Measurements from ENCODE around the gene ADAM11.
"Not testable (repeated sequence)": the region's sequence is repeated elsewhere in the genome, so short reads cannot be mapped to it uniquely, and the experiment has no call there.

The ADAM11 gene

GRCh38 chr17:44758414-44759085 is at the start of gene ADAM11:
ADAM11 (plus strand) TSS chr17:44758988; CDS start chr17:44759200, 212 bp downstream.
- no peak for DNase-seq

DNA sequence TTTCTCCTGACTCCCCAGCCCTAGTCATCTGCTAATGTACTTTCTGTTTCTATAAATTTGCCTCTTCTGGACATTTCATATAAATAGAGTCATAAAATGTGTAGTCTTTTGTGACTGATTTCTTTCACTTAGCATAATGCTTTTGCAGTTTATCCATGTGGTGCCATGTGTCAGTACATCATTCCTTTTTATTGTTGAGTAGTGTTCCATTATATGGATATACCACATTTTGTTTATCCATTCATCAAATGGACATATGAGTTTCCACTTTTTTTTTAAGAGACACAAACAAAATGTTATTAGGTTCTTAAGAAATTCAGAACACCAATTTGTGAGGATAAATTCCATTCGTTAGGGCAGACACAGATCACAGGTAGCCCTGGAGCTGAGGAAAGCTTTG is 39.3 kb upstream of the ADAM11 start:
- no peak for DNase-seq

- DNase-seq, result no peak
Measured at GRCh38 chr17:44722254-44722653, 36.5 kb upstream of the ADAM11 start.

DNA sequence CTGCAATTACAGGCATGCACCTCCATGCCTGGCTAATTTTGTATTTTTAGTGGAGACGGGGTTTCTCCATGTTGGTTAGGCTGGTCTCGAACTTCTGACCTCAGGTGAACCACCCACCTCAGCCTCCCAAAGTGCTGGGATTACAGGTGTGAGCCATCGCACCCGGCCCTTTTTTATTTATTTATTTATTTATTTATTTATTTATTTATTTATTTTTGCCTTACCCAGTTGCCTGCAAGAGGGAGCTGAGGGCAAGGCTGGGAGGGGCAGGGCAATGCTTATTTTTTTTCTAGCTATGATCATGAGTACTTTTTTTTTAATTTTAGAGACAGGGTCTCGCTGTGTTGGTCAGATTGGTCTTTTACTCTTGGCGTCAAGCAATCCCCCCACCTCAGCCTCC is 32.7 kb upstream of the ADAM11 start:
- DNase-seq, result not testable (repeated sequence)

GRCh38 chr17:44733753-44734152 is 25.0 kb upstream of the ADAM11 start:
- no peak for DNase-seq

- DNase-seq, result no peak
Measured at GRCh38 chr17:44734272-44734671, 24.5 kb upstream of the ADAM11 start.

- no peak for DNase-seq
Measured at GRCh38 chr17:44736551-44737240, 22.1 kb upstream of the ADAM11 start.

GRCh38 chr17:44738214-44738906 is 20.4 kb upstream of the ADAM11 start:
- no peak for DNase-seq

DNA sequence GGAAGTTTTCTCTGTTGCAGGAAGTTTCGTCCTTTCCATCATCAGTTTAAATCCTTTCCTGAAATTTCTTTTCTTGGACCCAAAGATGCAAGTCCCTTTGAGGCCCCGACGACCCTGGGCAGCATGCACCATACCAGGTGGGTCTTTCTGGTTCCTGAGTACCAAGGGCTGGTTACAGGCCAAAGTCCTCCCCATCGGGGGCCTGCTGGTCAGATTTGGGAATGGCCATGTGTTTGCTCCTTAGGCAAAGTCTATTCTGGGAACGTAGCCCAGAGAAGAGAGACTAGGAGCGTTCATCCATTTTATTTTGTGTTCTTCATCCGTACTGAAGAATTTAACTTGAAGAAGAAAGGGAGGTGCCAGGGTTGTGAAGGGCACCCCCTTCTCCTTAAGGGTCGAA is 17.5 kb upstream of the ADAM11 start:
- DNase-seq, result no peak

- DNase-seq, result no peak
Measured at GRCh38 chr17:44745301-44745700, 13.5 kb upstream of the ADAM11 start.

DNA sequence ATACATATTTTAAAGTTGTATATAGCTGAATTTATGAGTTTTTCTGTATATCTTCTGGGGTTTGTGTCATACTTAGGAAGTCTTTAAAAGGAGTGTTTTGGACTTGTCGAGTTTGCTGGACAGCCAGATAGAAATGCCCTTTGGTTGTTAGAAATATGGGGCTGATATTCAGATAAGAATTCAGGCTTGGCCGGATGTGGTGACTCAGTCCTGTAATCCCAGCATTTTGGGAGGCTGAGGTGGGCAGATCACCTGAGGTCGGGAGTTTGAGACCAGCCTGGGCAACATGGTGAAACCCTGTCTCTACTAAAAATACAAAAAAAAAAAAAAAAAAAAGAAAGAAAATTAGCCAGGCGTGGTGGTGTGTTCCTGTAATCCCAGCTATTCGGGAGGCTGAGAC is 13.1 kb upstream of the ADAM11 start:
- not testable (repeated sequence) for DNase-seq

DNA sequence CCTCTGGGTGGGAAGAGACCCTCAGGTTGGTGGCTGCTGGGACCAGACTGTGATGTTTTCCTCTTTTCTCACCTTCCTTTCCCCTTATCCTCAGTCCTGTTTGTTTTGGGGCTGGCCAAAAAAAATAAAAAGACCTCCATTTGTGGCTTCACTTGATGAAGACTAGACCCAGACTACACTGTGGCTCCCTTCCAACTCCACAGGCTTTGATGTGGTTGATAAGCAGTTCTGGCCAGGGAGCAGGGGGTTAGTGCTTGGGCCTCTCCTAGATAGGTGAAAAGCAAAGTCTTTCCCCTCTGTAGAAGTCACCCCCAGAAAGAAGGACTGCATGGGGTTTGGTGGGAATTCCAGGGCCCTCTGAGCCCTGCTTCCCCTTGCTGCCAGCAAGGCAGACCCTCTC is 11.2 kb upstream of the ADAM11 start:
- DNase-seq, result no peak

DNA sequence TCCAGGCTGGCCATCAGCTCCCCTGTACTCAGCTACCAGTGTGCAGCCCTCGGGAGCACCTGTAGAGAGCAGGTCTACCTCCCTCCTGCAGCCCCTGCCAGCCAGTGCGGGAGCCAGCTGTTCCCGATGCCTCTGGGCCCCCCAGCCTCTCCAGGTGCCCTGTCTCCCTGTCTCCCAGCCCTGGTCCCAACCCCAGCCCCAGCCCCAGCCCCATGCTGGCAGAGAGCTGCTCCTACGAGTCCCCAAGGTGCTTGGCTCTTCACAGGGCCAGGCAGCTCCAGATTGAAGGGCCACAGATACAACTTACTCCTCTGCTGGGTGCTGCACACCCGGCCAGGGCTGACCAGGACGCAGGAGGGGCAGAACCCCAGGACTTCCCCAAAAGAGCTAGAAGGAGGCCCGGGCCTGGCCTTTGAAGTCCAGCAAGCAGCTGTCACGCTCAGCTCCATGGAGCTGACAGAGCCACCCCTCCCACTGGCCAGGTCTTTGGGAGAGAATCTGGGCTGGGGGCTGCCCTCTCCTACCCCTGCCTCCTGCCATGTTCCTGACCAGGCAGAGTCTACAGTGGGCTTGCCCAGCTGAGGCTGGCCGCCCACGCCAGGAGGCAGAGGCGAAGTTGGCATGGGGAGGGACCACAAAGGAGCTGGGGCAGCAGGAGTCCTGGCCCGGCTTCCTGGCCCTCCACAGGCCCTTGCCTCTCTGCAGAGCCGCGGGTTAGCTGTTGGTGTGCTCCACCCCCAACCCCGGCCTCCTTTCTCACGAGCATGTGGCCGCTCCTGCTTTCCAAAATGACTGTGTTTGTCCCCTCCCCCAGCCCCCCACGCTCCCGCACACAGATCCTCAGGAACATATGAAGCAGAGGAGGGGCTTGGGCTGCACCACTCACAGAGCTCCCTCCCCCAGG is 9.5 kb upstream of the ADAM11 start:
- DNase-seq, result no peak

DNA sequence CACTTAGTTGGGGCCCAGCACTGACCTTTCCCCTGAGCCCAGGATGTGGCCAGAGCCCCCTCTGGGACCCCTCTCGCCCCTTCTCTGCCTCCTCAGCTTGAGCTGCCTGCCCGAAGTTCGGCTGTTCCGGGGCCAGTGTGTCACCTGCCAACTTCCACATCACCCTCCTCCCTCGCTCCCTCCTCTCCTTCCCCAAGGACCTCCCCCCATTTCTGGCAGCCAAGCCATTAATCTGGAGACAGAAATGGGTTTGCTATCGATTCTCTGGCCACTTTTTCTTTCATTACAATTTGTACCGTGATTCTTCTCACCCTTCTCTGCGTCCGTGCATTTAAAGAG is 8.8 kb upstream of the ADAM11 start:
- DNase-seq, result no peak

GRCh38 chr17:44751331-44751730 is 7.5 kb upstream of the ADAM11 start:
- no peak for DNase-seq

DNA sequence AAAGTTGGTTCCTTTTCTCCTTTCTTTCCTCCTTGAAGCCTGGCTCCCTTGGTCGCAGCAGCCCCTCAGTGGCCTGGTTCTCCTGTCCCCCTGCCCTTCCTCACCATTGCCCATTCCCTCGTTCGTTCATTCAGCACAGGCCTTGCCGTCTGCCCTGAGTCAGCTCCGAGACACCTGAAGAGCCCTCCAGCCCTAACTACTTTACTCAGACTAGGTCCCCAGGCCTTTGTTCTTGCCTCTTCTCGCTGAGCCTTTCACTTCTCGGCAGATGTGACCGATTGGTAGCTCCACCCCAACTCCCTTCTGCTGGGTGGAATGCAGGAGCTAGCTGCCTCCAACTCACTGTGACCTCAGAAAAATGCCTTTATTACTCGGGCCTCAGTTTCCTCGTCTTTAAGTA is 7.0 kb upstream of the ADAM11 start:
- no peak for DNase-seq

DNA sequence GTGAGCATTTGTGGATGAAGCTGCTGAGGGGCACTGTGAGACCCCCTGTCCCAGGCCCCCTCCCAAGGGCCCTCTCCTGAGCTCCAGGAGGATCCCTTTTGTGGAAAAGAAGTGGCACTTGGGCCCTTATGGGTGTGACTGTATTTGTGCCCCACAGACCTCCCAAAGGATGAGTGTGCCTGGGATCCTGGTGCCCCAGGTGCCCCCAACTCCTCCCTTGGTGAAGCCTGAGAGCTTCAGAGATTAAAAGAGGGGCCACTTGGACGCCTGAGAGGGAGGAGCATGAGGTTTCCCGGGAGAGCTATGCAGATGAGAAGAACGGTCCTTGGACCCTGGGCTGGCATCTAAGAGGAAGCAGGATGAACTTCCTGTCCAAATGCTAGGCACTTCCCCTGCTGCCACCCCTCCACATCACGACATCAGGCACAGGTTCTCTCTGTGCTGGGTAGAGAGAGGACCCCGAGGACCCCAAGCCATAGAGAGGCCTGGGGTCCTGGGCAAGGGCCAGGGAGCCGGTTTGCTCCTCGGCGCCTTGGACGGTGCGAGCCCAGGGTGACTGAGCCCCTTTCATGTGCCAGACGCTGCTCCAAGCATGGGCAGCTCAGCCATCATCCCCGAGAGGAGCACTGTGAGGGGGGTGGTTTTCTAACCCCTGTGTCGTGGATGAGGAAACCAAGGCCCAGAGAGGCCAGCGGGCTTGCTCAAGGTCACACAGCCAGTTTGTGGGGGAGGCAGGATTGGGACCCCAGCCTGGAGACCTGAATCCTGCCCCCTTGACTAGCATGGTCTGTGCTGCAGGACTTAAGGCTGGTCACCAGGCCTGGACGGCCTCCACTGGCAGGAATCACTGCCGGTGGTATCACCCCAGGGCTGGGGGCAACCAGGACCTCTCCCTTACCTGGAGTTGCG is 5.6 kb upstream of the ADAM11 start:
- no peak for DNase-seq

DNA sequence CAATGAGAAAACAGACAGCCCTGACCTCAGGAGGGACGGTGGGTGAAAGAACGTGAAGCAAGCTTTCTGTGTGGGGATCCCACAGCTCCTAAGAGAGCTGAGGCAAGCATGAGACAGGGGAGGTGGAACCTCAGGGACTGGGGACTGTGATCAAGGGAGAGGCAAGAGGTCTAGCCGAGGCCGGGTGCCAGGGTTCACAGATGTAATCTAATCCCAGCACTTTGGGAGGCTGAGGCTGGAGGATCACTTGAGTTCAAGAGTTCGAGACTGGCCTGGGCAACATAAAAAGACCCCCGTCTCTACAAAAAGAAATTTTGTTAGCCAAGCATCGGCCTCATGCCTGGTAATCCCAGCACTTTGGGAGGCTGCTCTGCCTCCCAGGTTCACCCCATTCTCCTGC is 4.5 kb upstream of the ADAM11 start:
- no peak for DNase-seq

DNA sequence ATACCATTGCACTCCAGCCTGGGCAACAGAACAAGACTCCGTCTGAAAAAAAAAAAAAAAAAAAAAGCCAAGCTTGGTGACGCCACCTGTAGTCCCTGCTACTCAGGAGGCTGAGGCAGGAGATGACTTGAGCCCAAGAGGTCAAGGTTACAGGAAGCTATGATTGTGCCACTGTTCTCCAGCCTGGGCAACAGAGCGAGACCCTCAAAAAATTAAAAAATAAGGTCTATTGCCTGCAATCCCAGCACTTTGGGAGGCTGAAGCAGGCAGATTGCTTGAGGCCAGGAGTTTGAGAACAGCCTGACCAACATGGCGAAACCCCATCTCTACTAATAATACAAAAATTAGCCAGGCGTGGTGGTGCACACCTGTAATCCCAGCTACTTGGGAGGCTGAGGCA is 3.6 kb upstream of the ADAM11 start:
- DNase-seq, result not testable (repeated sequence)

- no peak for DNase-seq
Measured at GRCh38 chr17:44757045-44757917, 1.5 kb upstream of the ADAM11 start.

GRCh38 chr17:44757918-44758413 is 822 bp upstream of the ADAM11 start:
- no peak for DNase-seq
